HG03025 (cell line): ENCODE results near the gene LRFN3.
"Not testable (repeated sequence)": the region's sequence is repeated elsewhere in the genome, so short reads cannot be mapped to it uniquely, and the experiment has no call there.

Source experiments
- ATAC-seq: cut with Tn5 transposase; IDR thresholded peaks from one replicate; pipeline ENCODE4 v1.9.1; 2021; ENCODE audit warnings: mild to moderate bottlenecking, moderate library complexity; ENCODE audit not compliant: unreplicated experiment, low FRiP score

LRFN3 gene

GRCh38 chr19:35935911-35936737 is at the start of gene LRFN3:
TSS of gene LRFN3 (plus strand) at chr19:35936374. CDS start at chr19:35939426, 3,052 bp downstream.
- ATAC-seq, result no peak

GRCh38 chr19:35887197-35887596 is 49.0 kb upstream of the LRFN3 start:
- ATAC-seq, result no peak

- ATAC-seq, result no peak
Measured at GRCh38 chr19:35888398-35888797, 47.8 kb upstream of the LRFN3 start.

GRCh38 chr19:35889370-35890112 is 46.6 kb upstream of the LRFN3 start:
- ATAC-seq, result no peak

GRCh38 chr19:35890113-35890650 is 46.0 kb upstream of the LRFN3 start:
- no peak for ATAC-seq

- ATAC-seq, result not testable (repeated sequence)
Measured at GRCh38 chr19:35891819-35892218, 44.4 kb upstream of the LRFN3 start.

- ATAC-seq, result no peak
Measured at GRCh38 chr19:35894342-35894741, 41.8 kb upstream of the LRFN3 start.

- ATAC-seq, result no peak
Measured at GRCh38 chr19:35895911-35896642, 40.1 kb upstream of the LRFN3 start.

GRCh38 chr19:35896643-35897040 is 39.5 kb upstream of the LRFN3 start:
- no peak for ATAC-seq

- no peak for ATAC-seq
Measured at GRCh38 chr19:35897706-35898451, 38.3 kb upstream of the LRFN3 start.

GRCh38 chr19:35898499-35898809 is 37.7 kb upstream of the LRFN3 start:
- ATAC-seq, result no peak

GRCh38 chr19:35899547-35900214 is 36.5 kb upstream of the LRFN3 start:
- ATAC-seq, result no peak

- no peak for ATAC-seq
Measured at GRCh38 chr19:35901055-35901644, 35.0 kb upstream of the LRFN3 start.

- ATAC-seq, result no peak
Measured at GRCh38 chr19:35901854-35902661, 34.1 kb upstream of the LRFN3 start, which contains the start of gene HCST. TSS of gene HCST (plus strand) at chr19:35902529. CDS start at chr19:35902594, 65 bp downstream.

- no peak for ATAC-seq
Measured at GRCh38 chr19:35902870-35903475, 33.2 kb upstream of the LRFN3 start.

- ATAC-seq, result peak; percentile 30
Measured at GRCh38 chr19:35903550-35904179, 32.5 kb upstream of the LRFN3 start.

GRCh38 chr19:35904311-35905068 is 31.7 kb upstream of the LRFN3 start:
- no peak for ATAC-seq
